HEK293 (cell line): ENCODE data around the gene APOBEC3B.
A peak's percentile ranks its signal among the peaks of the same experiment; 100 is the strongest.

ENCODE experiments used
- CTCF ChIA-PET: fragments of 350-600 bp; formaldehyde crosslinking; extraction: SDS; loops from one replicate; lab custom pipeline; 2021; ENCODE audit warnings: antibody characterized with exemption; lab: Yijun Ruan, JAX
- POLR2A ChIA-PET: fragments of 300-600 bp; formaldehyde crosslinking; extraction: SDS; loops from one replicate; lab custom pipeline; 2020; ENCODE audit warnings: antibody characterized with exemption, inconsistent platforms; lab: Yijun Ruan, JAX
- H3K27ac ChIP-seq: fragments of 200-500 bp; sonication (Bioruptor generic); 2 replicates; pipeline ENCODE4 v1.5.1; 2014; ENCODE audit warnings: low read depth, low read length, control low read depth, inconsistent platforms; ENCODE audit errors: extremely low read depth
- H3K36me3 ChIP-seq, 2 experiments: fragments of 200-500 bp in 1 of 2; sonication (Bioruptor generic) in 1 of 2; 1 replicate in 1 of 2; 2 replicates in 1 of 2; pipeline ENCODE4 v1.5.1; 2014 to 2017; ENCODE audit warnings: inconsistent platforms in 2 of 2, low read length in 2 of 2; ENCODE audit not compliant: control insufficient read depth in 2 of 2, insufficient read depth in 1 of 2
- H3K4me1 ChIP-seq: fragments of 200-500 bp; sonication (Bioruptor generic); 2 replicates; pipeline ENCODE4 v1.5.1; 2014; ENCODE audit warnings: mild to moderate bottlenecking, low read length, inconsistent platforms; ENCODE audit not compliant: control insufficient read depth, insufficient read depth
- H3K4me3 ChIP-seq: 2 replicates; pipeline ENCODE4 v1.5.1; 2011; ENCODE audit warnings: low read depth, mild to moderate bottlenecking, control low read depth, low read length, moderate library complexity
- H3K9me3 ChIP-seq: fragments of 200-500 bp; sonication (Bioruptor generic); 2 replicates; pipeline ENCODE4 v1.5.1; 2014; ENCODE audit warnings: low read depth, low read length, inconsistent platforms; ENCODE audit not compliant: control insufficient read depth, insufficient read depth
- EGR2 ChIP-seq: fragments of 450-650 bp; formaldehyde crosslinking; IDR thresholded peaks from 2 replicates; pipeline ENCODE4 v1.5.1; 2016; ENCODE audit warnings: low read depth, missing biosample characterization, missing genetic modification characterization
- KLF16 ChIP-seq: fragments of 450-650 bp; formaldehyde crosslinking; IDR thresholded peaks from 2 replicates; pipeline ENCODE4 v1.5.1; 2017; ENCODE audit warnings: missing biosample characterization, missing genetic modification characterization
- RBAK ChIP-seq: fragments of 450-650 bp; formaldehyde crosslinking; IDR thresholded peaks from 2 replicates; pipeline ENCODE4 v1.5.1; 2016; ENCODE audit warnings: missing biosample characterization, missing genetic modification characterization
- SCRT1 ChIP-seq: fragments of 450-650 bp; formaldehyde crosslinking; IDR thresholded peaks from 2 replicates; pipeline ENCODE4 v1.5.1; 2016; ENCODE audit warnings: missing biosample characterization, missing genetic modification characterization, borderline replicate concordance
- SP2 ChIP-seq: fragments of 450-650 bp; formaldehyde crosslinking; IDR thresholded peaks from 2 replicates; pipeline ENCODE4 v1.5.1; 2016; ENCODE audit warnings: missing biosample characterization, missing genetic modification characterization
- ZBTB17 ChIP-seq: fragments of 450-650 bp; formaldehyde crosslinking; IDR thresholded peaks from 2 replicates; pipeline ENCODE4 v1.5.1; 2016; ENCODE audit warnings: missing biosample characterization, missing genetic modification characterization
- ZNF10 ChIP-seq: fragments of 450-650 bp; formaldehyde crosslinking; IDR thresholded peaks from 2 replicates; pipeline ENCODE4 v1.5.1; 2017; ENCODE audit warnings: missing biosample characterization, missing genetic modification characterization
- ZNF140 ChIP-seq: fragments of 450-650 bp; formaldehyde crosslinking; IDR thresholded peaks from 2 replicates; pipeline ENCODE4 v1.5.1; 2016; ENCODE audit warnings: missing biosample characterization, missing genetic modification characterization
- ZNF155 ChIP-seq: fragments of 450-650 bp; formaldehyde crosslinking; IDR thresholded peaks from 2 replicates; pipeline ENCODE4 v1.5.1; 2016; ENCODE audit warnings: missing biosample characterization, missing genetic modification characterization
- ZNF157 ChIP-seq: fragments of 450-650 bp; formaldehyde crosslinking; IDR thresholded peaks from 2 replicates; pipeline ENCODE4 v1.5.1; 2016; ENCODE audit warnings: missing biosample characterization, missing genetic modification characterization
- ZNF2 ChIP-seq: fragments of 450-650 bp; formaldehyde crosslinking; IDR thresholded peaks from 2 replicates; pipeline ENCODE4 v1.5.1; 2016; ENCODE audit warnings: missing biosample characterization, missing genetic modification characterization
- ZNF341 ChIP-seq: fragments of 450-650 bp; formaldehyde crosslinking; IDR thresholded peaks from 2 replicates; pipeline ENCODE4; 2016; ENCODE audit warnings: low read depth, missing biosample characterization, missing genetic modification characterization
- ZNF350 ChIP-seq: fragments of 450-650 bp; formaldehyde crosslinking; IDR thresholded peaks from 2 replicates; pipeline ENCODE4 v1.5.0; 2017; ENCODE audit warnings: missing biosample characterization, mild to moderate bottlenecking, missing genetic modification characterization
- ZNF558 ChIP-seq: fragments of 450-650 bp; formaldehyde crosslinking; IDR thresholded peaks from 2 replicates; pipeline ENCODE4 v1.5.1; 2016; ENCODE audit warnings: missing biosample characterization, missing genetic modification characterization
- ZNF629 ChIP-seq: fragments of 450-650 bp; formaldehyde crosslinking; IDR thresholded peaks from 2 replicates; pipeline ENCODE4 v1.5.1; 2017; ENCODE audit warnings: missing biosample characterization, missing genetic modification characterization
- ZNF660 ChIP-seq: fragments of 450-650 bp; IDR thresholded peaks from 2 replicates; pipeline ENCODE4 v1.5.1; 2018; ENCODE audit warnings: missing biosample characterization, mild to moderate bottlenecking, missing genetic modification characterization
- ZNF670 ChIP-seq: fragments of 450-650 bp; formaldehyde crosslinking; IDR thresholded peaks from 2 replicates; pipeline ENCODE4 v1.5.1; 2016; ENCODE audit warnings: missing biosample characterization, missing genetic modification characterization, low read depth
- ZNF792 ChIP-seq: fragments of 450-650 bp; formaldehyde crosslinking; IDR thresholded peaks from 2 replicates; pipeline ENCODE4 v1.5.1; 2016; ENCODE audit warnings: missing biosample characterization, missing genetic modification characterization
- ZSCAN16 ChIP-seq: fragments of 450-650 bp; formaldehyde crosslinking; IDR thresholded peaks from 2 replicates; pipeline ENCODE4 v1.5.1; 2016; ENCODE audit warnings: missing biosample characterization, missing genetic modification characterization
- ZXDB ChIP-seq: fragments of 450-650 bp; formaldehyde crosslinking; IDR thresholded peaks from 2 replicates; pipeline ENCODE4 v1.5.1; 2016; ENCODE audit warnings: missing biosample characterization, missing genetic modification characterization
- TF ChIP-seq, protein P1 (sequence below): fragments of 450-650 bp; formaldehyde crosslinking; IDR thresholded peaks from 2 replicates; pipeline ENCODE4 v1.5.1; 2016; ENCODE audit warnings: missing biosample characterization, missing genetic modification characterization, low read depth
- TF ChIP-seq, protein P2 (sequence below): fragments of 450-650 bp; formaldehyde crosslinking; optimal IDR thresholded peaks from 2 replicates; pipeline ENCODE3; 2016; ENCODE audit warnings: missing biosample characterization, mild to moderate bottlenecking, missing genetic modification characterization
- TF ChIP-seq, protein P3 (sequence below): fragments of 450-650 bp; formaldehyde crosslinking; conservative IDR thresholded peaks from 2 replicates; pipeline ENCODE4 v1.5.1; 2016; ENCODE audit warnings: low read depth, missing biosample characterization, missing genetic modification characterization
- TF ChIP-seq, protein P4 (sequence below): fragments of 450-650 bp; formaldehyde crosslinking; IDR thresholded peaks from 2 replicates; pipeline ENCODE4 v1.5.1; 2016; ENCODE audit warnings: missing biosample characterization, missing genetic modification characterization

APOBEC3B gene

DNA sequence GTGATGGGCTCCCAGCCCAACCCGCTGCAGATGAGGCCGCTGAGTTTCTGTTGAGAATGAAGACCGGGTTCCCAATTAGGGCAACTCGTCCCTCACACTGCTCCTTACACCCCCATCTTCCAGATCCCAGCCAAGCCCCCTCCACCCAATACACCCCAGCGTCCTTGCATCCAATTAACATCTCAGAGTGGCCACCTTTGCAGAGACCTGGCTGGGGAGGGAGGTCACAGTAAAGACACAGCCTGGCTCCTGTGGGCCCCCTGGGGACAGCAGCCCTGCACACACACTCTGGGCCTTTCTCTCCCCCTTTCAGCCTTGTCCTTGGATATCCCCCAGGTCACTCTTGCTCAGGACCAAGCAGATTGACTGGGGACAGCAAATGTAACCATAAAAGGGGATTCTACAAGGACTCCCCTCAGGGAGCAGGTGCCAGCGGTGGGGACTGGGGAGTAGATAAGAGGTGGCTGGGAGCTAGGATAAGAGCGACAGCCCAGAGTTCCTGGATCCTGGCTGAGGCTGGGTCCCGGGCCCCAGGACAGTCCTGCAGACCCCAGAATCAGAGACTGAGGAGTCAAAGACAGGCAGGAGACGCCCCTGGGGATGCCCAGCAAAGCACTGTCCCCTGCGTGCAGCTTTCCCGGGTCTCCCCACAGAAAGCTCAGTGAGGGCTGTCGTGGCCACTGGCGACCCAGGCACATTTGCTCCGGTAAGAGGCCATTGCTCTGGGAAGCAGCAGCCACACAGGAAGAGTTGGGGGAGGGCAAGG, 16.4 kb upstream of the APOBEC3B start:
- ChIA-PET POLR2A (no interaction called here), CTCF (interaction anchor here (1.2 kb wide), 1 partner anchor 96 kb away, joined by 6 read pairs; no protein-coding TSS in a partner anchor)
- H3K9me3 ChIP-seq: no peaks in the 10 kb centered on the region
- TF ChIP-seq ZNF2 (tag by site-specific recombination) (no peak), ZNF140 (tag by site-specific recombination) (no peak), EGR2 (tag by site-specific recombination) (no peak), ZNF341 (tag by site-specific recombination) (peak; percentile 57), ZBTB17 (tag by site-specific recombination) (no peak)
- H3K36me3 ChIP-seq: no peaks in the 10 kb centered on the region
- no peaks in the 10 kb centered on the region for H3K4me1 ChIP-seq
- H3K27ac ChIP-seq: no peak overlapping the region
- no peak overlapping the region for H3K4me3 ChIP-seq

DNA sequence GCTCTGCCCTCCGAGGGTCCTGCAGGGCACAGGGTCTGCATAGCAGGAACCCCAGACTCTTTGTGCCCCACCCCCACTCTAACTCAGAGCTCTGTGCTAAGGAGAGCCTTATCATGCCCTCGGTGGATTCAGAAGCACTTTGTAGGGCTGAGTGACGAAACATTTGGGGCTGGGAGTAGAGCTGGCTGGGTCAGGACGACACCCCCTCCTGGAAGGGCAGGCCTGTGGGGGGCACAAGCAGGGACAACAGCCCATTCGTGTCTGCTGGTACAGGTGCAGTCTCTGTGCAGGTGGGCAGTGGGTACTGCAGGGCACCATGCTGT, 15.8 kb upstream of the APOBEC3B start:
- H3K9me3 ChIP-seq: no peaks in the 10 kb centered on the region
- no peaks in the 10 kb centered on the region for H3K4me1 ChIP-seq
- CTCF ChIA-PET: interaction anchor here (1.2 kb wide), 1 partner anchor 96 kb away, joined by 6 read pairs; no protein-coding TSS in a partner anchor
- POLR2A ChIA-PET: no interaction called here
- no peak for TF ChIP-seq ZNF558 (tag by site-specific recombination)
- TF ChIP-seq ZNF350: no peak
- TF ChIP-seq ZNF155 (tag by site-specific recombination): no peak
- no peak overlapping the region for H3K27ac ChIP-seq
- H3K4me3 ChIP-seq: no peak overlapping the region
- H3K36me3 ChIP-seq: no peaks in the 10 kb centered on the region

DNA sequence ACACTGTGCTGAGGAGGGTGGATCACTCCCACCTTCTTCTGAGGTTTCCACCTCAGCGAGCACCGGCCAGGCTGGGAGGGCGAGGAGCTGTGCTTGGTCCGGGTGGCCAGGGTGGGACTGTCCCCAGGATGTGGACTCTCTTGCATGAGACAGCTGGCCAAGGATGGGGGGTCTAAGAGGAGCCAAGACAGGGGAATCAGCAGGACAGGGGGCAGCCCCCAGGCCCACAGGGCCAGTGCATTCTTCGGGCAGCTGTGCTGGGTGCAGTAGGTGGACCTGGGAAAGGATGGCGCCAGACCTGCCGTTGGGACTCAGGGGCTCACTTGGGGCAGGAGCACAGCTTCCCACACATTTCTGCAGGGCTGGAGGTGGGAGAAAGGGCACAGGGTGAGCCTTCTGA, 15.2 kb upstream of the APOBEC3B start:
- CTCF ChIA-PET: no interaction called here
- TF ChIP-seq RBAK (tag by site-specific recombination) (no peak), ZSCAN16 (tag by site-specific recombination) (no peak), ZNF629 (tag by site-specific recombination) (no peak), KLF16 (tag by site-specific recombination) (no peak), SP2 (no peak), ZNF792 (tag by site-specific recombination) (no peak), ZNF10 (tag by site-specific recombination) (no peak), ZNF670 (no peak), ZNF157 (tag by site-specific recombination) (no peak), ZXDB (no peak), ZNF341 (tag by site-specific recombination) (no peak), ZNF660 (tag by site-specific recombination) (no peak), SCRT1 (tag by site-specific recombination) (no peak)
- TF ChIP-seq, protein P1, sequence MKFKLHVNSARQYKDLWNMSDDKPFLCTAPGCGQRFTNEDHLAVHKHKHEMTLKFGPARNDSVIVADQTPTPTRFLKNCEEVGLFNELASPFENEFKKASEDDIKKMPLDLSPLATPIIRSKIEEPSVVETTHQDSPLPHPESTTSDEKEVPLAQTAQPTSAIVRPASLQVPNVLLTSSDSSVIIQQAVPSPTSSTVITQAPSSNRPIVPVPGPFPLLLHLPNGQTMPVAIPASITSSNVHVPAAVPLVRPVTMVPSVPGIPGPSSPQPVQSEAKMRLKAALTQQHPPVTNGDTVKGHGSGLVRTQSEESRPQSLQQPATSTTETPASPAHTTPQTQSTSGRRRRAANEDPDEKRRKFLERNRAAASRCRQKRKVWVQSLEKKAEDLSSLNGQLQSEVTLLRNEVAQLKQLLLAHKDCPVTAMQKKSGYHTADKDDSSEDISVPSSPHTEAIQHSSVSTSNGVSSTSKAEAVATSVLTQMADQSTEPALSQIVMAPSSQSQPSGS: no peak
- TF ChIP-seq, protein P2, sequence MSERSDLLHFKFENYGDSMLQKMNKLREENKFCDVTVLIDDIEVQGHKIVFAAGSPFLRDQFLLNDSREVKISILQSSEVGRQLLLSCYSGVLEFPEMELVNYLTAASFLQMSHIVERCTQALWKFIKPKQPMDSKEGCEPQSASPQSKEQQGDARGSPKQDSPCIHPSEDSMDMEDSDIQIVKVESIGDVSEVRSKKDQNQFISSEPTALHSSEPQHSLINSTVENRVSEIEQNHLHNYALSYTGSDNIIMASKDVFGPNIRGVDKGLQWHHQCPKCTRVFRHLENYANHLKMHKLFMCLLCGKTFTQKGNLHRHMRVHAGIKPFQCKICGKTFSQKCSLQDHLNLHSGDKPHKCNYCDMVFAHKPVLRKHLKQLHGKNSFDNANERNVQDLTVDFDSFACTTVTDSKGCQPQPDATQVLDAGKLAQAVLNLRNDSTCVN (tag by site-specific recombination): no peak
- TF ChIP-seq, protein P3, sequence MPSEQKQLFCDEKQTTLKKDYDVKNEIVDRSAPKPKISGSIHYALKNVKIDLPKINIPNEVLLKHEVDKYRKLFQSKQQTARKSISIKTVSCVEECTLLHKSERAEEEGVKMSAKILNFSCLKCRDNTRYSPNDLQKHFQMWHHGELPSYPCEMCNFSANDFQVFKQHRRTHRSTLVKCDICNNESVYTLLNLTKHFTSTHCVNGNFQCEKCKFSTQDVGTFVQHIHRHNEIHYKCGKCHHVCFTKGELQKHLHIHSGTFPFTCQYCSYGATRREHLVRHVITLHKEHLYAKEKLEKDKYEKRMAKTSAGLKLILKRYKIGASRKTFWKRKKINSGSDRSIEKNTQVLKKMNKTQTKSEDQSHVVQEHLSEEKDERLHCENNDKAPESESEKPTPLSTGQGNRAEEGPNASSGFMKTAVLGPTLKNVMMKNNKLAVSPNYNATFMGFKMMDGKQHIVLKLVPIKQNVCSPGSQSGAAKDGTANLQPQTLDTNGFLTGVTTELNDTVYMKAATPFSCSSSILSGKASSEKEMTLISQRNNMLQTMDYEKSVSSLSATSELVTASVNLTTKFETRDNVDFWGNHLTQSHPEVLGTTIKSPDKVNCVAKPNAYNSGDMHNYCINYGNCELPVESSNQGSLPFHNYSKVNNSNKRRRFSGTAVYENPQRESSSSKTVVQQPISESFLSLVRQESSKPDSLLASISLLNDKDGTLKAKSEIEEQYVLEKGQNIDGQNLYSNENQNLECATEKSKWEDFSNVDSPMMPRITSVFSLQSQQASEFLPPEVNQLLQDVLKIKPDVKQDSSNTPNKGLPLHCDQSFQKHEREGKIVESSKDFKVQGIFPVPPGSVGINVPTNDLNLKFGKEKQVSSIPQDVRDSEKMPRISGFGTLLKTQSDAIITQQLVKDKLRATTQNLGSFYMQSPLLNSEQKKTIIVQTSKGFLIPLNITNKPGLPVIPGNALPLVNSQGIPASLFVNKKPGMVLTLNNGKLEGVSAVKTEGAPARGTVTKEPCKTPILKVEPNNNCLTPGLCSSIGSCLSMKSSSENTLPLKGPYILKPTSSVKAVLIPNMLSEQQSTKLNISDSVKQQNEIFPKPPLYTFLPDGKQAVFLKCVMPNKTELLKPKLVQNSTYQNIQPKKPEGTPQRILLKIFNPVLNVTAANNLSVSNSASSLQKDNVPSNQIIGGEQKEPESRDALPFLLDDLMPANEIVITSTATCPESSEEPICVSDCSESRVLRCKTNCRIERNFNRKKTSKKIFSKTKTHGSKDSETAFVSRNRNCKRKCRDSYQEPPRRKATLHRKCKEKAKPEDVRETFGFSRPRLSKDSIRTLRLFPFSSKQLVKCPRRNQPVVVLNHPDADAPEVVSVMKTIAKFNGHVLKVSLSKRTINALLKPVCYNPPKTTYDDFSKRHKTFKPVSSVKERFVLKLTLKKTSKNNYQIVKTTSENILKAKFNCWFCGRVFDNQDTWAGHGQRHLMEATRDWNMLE (tag by site-specific recombination): no peak
- TF ChIP-seq, protein P4, sequence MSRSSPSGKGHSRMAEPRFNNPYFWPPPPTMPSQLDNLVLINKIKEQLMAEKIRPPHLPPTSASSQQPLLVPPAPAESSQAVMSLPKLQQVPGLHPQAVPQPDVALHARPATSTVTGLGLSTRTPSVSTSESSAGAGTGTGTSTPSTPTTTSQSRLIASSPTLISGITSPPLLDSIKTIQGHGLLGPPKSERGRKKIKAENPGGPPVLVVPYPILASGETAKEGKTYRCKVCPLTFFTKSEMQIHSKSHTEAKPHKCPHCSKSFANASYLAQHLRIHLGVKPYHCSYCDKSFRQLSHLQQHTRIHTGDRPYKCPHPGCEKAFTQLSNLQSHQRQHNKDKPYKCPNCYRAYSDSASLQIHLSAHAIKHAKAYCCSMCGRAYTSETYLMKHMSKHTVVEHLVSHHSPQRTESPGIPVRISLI (tag by site-specific recombination): no peak

More for the DNA sequence above, 15.2 kb upstream of the APOBEC3B start:
- Histone ChIP-seq H3K4me3 (no peak overlapping the region), H3K36me3 (no peaks in the 10 kb centered on the region), H3K27ac (no peak overlapping the region), H3K4me1 (no peaks in the 10 kb centered on the region), H3K9me3 (no peaks in the 10 kb centered on the region)
- POLR2A ChIA-PET: no interaction called here
